Neuronal stem cell (in vitro differentiated cells): ENCODE measurements around the gene OTOP2.

Experiments used
- DNase-seq: peaks from one replicate; pipeline ENCODE4 v3.0.0-alpha.2; 2013; ENCODE audit warnings: low spot score
- H2AFZ ChIP-seq: one replicate; pipeline ENCODE4 v1.6.1; 2013; ENCODE audit warnings: mild to moderate bottlenecking, low read length, inconsistent platforms
- H2AK5ac ChIP-seq: 2 replicates; pipeline ENCODE4 v1.6.1; 2013; ENCODE audit warnings: low read depth, mild to moderate bottlenecking, inconsistent platforms, low read length, moderate library complexity, mixed read lengths
- H2BK120ac ChIP-seq: 2 replicates; pipeline ENCODE4 v1.6.1; 2013; ENCODE audit warnings: low read depth, mild to moderate bottlenecking, inconsistent platforms, low read length, moderate library complexity, mixed read lengths
- H2BK12ac ChIP-seq: one replicate; pipeline ENCODE4 v1.6.1; 2013; ENCODE audit warnings: low read length, inconsistent platforms
- H2BK15ac ChIP-seq: 2 replicates; pipeline ENCODE4 v1.6.1; 2013; ENCODE audit warnings: mild to moderate bottlenecking, low read length, inconsistent platforms, mixed read lengths
- H2BK5ac ChIP-seq: one replicate; pipeline ENCODE4 v1.6.1; 2013; ENCODE audit warnings: inconsistent platforms, mild to moderate bottlenecking, low read length, moderate library complexity
- H3K14ac ChIP-seq: one replicate; pipeline ENCODE4 v1.6.1; 2013; ENCODE audit warnings: low read length, inconsistent platforms
- H3K18ac ChIP-seq: 2 replicates; pipeline ENCODE4 v1.6.1; 2013; ENCODE audit warnings: low read length, inconsistent platforms
- H3K23ac ChIP-seq: 2 replicates; pipeline ENCODE4 v1.6.1; 2013; ENCODE audit warnings: low read depth, mild to moderate bottlenecking, mixed read lengths, low read length, inconsistent platforms; ENCODE audit not compliant: poor library complexity
- H3K27ac ChIP-seq: replicated peaks from 3 replicates; pipeline ENCODE4 v1.5.1; 2013; ENCODE audit warnings: low read length, inconsistent platforms
- H3K27me3 ChIP-seq, 3 experiments: 2 replicates each; pipeline ENCODE4 v1.6.1; 2013; ENCODE audit warnings: low read length in 3 of 3, mild to moderate bottlenecking in 2 of 3, inconsistent platforms in 1 of 3, low read depth in 1 of 3, mixed read lengths in 1 of 3, moderate library complexity in 1 of 3; ENCODE audit not compliant: control insufficient read depth in 3 of 3, insufficient read depth in 3 of 3
- H3K36me3 ChIP-seq, 2 donors: replicated peaks in 1 of 2; 2 replicates each; pipeline ENCODE4 v1.6.1; 2013; ENCODE audit warnings: low read length in 2 of 2; ENCODE audit not compliant: control insufficient read depth in 2 of 2, insufficient read depth in 2 of 2
- H3K4ac ChIP-seq: 2 replicates; pipeline ENCODE4 v1.6.1; 2013; ENCODE audit warnings: inconsistent platforms, mild to moderate bottlenecking, low read length, moderate library complexity
- H3K4me1 ChIP-seq, 2 donors: 1 replicate in 1 of 2; 2 replicates in 1 of 2; pipeline ENCODE4 v1.6.1; 2013; ENCODE audit warnings: low read length in 2 of 2, low read depth in 1 of 2; ENCODE audit not compliant: control insufficient read depth in 2 of 2, insufficient read depth in 1 of 2
- H3K4me2 ChIP-seq: one replicate; pipeline ENCODE4 v1.6.1; 2013; ENCODE audit warnings: mild to moderate bottlenecking, low read length, inconsistent platforms; ENCODE audit not compliant: insufficient read depth, poor library complexity, severe bottlenecking
- H3K4me3 ChIP-seq, 2 donors: 2 replicates each; pipeline ENCODE4 v1.5.1; 2013; ENCODE audit warnings: low read length in 2 of 2, mild to moderate bottlenecking in 2 of 2, inconsistent platforms in 1 of 2, moderate library complexity in 1 of 2
- H3K79me1 ChIP-seq: one replicate; pipeline ENCODE4 v1.6.1; 2013; ENCODE audit warnings: low read depth, mild to moderate bottlenecking, inconsistent platforms, low read length, moderate library complexity
- H3K9ac ChIP-seq: one replicate; pipeline ENCODE4 v1.6.1; 2013; ENCODE audit warnings: mild to moderate bottlenecking, low read depth, low read length, inconsistent platforms; ENCODE audit not compliant: poor library complexity
- H3K9me3 ChIP-seq, 2 donors: replicated peaks in 1 of 2; 2 replicates each; pipeline versions ENCODE3 to v1.6.1; 2013; ENCODE audit warnings: low read length in 2 of 2, mild to moderate bottlenecking in 2 of 2, inconsistent platforms in 1 of 2, low read depth in 1 of 2, mixed read lengths in 1 of 2, moderate library complexity in 1 of 2; ENCODE audit not compliant: control insufficient read depth in 2 of 2, insufficient read depth in 1 of 2
- H4K8ac ChIP-seq: one replicate; pipeline ENCODE4 v1.6.1; 2013; ENCODE audit warnings: low read depth, mild to moderate bottlenecking, inconsistent platforms, low read length, moderate library complexity
- H4K91ac ChIP-seq: one replicate; pipeline ENCODE4 v1.6.1; 2013; ENCODE audit warnings: low read length, low read depth, mild to moderate bottlenecking, inconsistent platforms; ENCODE audit not compliant: poor library complexity
- WGBS, 2 donors: extraction: QIAGEN DNeasy Blood & Tissue Kit; methylation state at CpG; one replicate each; pipeline ENCODE4 v1.1.7; 2013; ENCODE audit warnings: missing lambda C conversion rate in 2 of 2, mixed read lengths in 1 of 2; ENCODE audit not compliant: insufficient read length in 2 of 2, insufficient replicate concordance in 1 of 2; ENCODE audit errors: extremely low coverage in 2 of 2; 5-methylcytosine and 5-hydroxymethylcytosine counted together

The OTOP2 gene

GRCh38 chr17:74925242-74925641 is 1.2 kb downstream of the OTOP2 start:
- no peak overlapping the region for H3K9ac ChIP-seq
- H2AFZ ChIP-seq: no peak overlapping the region
- H2BK120ac ChIP-seq: no peak overlapping the region
- peak overlapping the region; percentile 20 for H3K18ac ChIP-seq
- H3K4me2 ChIP-seq: no peak overlapping the region
- no peak overlapping the region for H3K27ac ChIP-seq
- H2AK5ac ChIP-seq: no peak overlapping the region
- no peak overlapping the region for H2BK5ac ChIP-seq
- H4K8ac ChIP-seq: no peak overlapping the region
- H2BK15ac ChIP-seq: no peak overlapping the region
- WGBS, 2 donors: no CpG with 5 or more reads among the region's 3 CpGs
- peaks cover 7 to 15% of the 10 kb centered on the region in 2 donors for H3K4me1 ChIP-seq
- no peak for DNase-seq
- no peaks in the 10 kb centered on the region for H3K36me3 ChIP-seq
- peaks cover 3% of the 10 kb centered on the region for H3K79me1 ChIP-seq
- no peak overlapping the region for H4K91ac ChIP-seq
- H3K4ac ChIP-seq: no peak overlapping the region
- peaks cover 0 to 3% of the 10 kb centered on the region in 2 donors for H3K9me3 ChIP-seq
- H3K23ac ChIP-seq: peak overlapping the region; percentile 87
- H3K4me3 ChIP-seq: no peak overlapping the region
- no peak overlapping the region for H2BK12ac ChIP-seq
- no peak overlapping the region for H3K14ac ChIP-seq
- peaks cover 22 to 90% (median 57%) of the 10 kb centered on the region in 3 experiments for H3K27me3 ChIP-seq

DNA sequence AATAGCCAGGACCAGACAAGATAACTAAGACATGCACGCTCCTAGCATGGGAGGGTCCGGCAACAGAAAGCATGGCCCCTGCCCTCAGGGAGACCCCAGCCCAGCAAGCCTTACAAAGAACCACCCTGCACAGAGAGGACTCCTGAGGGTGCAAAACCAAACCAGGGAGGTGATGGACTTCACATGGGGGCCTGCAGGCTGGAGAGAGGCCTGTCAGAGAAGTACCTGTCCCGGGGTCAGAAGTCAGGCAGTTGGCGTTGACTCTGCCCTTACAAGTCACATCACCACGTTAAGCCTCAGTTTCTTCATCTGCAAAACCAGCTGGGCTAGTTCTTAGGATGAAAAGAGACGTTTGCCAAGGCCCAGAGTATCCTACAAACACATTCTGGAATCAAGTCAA is 4.7 kb downstream of the OTOP2 start:
- WGBS, 2 donors: no CpG with 5 or more reads among the region's 6 CpGs
- H3K27ac ChIP-seq: no peak overlapping the region
- H4K8ac ChIP-seq: no peak overlapping the region

DNA sequence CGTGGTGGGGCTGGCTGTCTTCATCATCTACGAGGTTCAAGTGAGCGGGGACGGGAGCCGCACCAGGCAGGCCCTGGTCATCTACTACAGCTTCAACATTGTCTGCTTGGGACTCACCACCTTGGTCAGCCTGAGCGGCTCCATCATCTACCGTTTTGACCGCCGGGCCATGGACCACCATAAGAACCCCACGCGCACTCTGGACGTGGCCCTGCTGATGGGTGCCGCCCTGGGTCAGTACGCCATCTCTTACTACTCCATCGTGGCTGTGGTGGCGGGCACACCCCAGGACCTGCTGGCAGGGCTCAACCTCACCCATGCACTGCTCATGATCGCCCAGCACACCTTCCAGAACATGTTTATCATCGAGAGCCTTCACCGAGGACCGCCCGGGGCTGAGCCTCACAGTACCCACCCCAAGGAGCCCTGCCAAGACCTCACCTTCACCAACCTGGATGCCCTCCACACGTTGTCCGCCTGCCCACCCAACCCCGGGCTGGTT is 6.5 kb downstream of the OTOP2 start:
- H2BK120ac ChIP-seq: no peak overlapping the region
- no peak for DNase-seq
- peaks cover 3% of the 10 kb centered on the region for H3K79me1 ChIP-seq
- no peak overlapping the region for H2AFZ ChIP-seq
- no peak overlapping the region for H4K91ac ChIP-seq
- peak overlapping the region; percentile 51 for H2BK12ac ChIP-seq
- H3K4me1 ChIP-seq: peaks cover 0 to 6% of the 10 kb centered on the region in 2 donors
- peak overlapping the region in 1 of 2 donors; percentile 36 for H3K4me3 ChIP-seq
- no peak overlapping the region for H3K4me2 ChIP-seq
- H3K14ac ChIP-seq: peak overlapping the region; percentile 58
- no CpG with 5 or more reads among the region's 24 CpGs for WGBS, 2 donors
- H3K18ac ChIP-seq: peak overlapping the region; percentile 51
- H4K8ac ChIP-seq: no peak overlapping the region
- no peak overlapping the region for H3K4ac ChIP-seq
- H3K27ac ChIP-seq: no peak overlapping the region
- no peak overlapping the region for H2BK5ac ChIP-seq
- H3K9ac ChIP-seq: no peak overlapping the region
- H2AK5ac ChIP-seq: peak overlapping the region; percentile 58
- no peak overlapping the region for H3K23ac ChIP-seq
- no peak overlapping the region for H2BK15ac ChIP-seq
- peaks cover 0 to 1% of the 10 kb centered on the region in 2 donors for H3K9me3 ChIP-seq
- H3K36me3 ChIP-seq: no peaks in the 10 kb centered on the region
- H3K27me3 ChIP-seq: peaks cover 8 to 88% (median 45%) of the 10 kb centered on the region in 3 experiments

More for the DNA sequence above, 4.7 kb downstream of the OTOP2 start:
- Histone ChIP-seq H3K9ac (no peak overlapping the region), H3K4me3 (no peak overlapping the region), H2AK5ac (no peak overlapping the region), H3K14ac (no peak overlapping the region), H3K9me3 (peaks cover 0 to 3% of the 10 kb centered on the region in 2 donors), H3K4me1 (peaks cover 0 to 4% of the 10 kb centered on the region in 2 donors), H3K4ac (no peak overlapping the region), H3K4me2 (no peak overlapping the region), H2BK120ac (no peak overlapping the region), H2BK12ac (no peak overlapping the region), H2AFZ (no peak overlapping the region), H2BK5ac (no peak overlapping the region), H3K36me3 (no peaks in the 10 kb centered on the region), H2BK15ac (no peak overlapping the region), H3K79me1 (peaks cover 3% of the 10 kb centered on the region), H3K23ac (no peak overlapping the region), H3K18ac (no peak overlapping the region), H4K91ac (no peak overlapping the region), H3K27me3 (peaks cover 20 to 88% (median 49%) of the 10 kb centered on the region in 3 experiments)
- no peak for DNase-seq

DNA sequence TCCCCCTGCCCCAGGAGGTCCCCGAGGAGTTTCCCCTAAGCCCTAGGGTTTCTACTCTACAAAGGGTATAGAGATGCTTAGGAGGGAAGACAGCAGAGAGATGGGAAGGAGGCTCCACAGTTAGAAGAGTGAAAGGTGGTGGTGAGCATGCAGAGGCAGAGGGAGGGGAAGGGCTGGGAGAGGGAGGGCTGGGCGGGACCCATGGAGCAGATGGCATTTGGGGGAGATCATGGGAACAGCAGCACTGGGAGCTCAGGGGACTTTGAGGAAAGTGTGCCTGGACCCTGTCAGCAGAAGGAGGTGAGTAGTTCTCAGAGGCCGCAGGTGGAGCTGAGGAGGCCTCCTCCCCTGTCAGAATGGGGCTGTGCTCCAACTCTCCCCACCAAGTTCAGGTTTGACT is 11.0 kb downstream of the OTOP2 start:
- no peak overlapping the region for H2BK15ac ChIP-seq
- no peak for DNase-seq
- no peak overlapping the region for H4K8ac ChIP-seq
- H2BK12ac ChIP-seq: no peak overlapping the region
- no CpG with 5 or more reads among the region's 3 CpGs for WGBS, 2 donors
- H3K36me3 ChIP-seq: no peaks in the 10 kb centered on the region
- H2AK5ac ChIP-seq: no peak overlapping the region
- peaks cover 0 to 1% of the 10 kb centered on the region in 2 donors for H3K9me3 ChIP-seq
- H3K27me3 ChIP-seq: peaks cover 19 to 93% (median 58%) of the 10 kb centered on the region in 3 experiments
- H4K91ac ChIP-seq: no peak overlapping the region
- H3K4me1 ChIP-seq: peaks cover 0 to 6% of the 10 kb centered on the region in 2 donors
- H2AFZ ChIP-seq: no peak overlapping the region
- H3K27ac ChIP-seq: no peak overlapping the region
- H3K4me2 ChIP-seq: no peak overlapping the region
- H2BK120ac ChIP-seq: no peak overlapping the region
- no peak overlapping the region for H2BK5ac ChIP-seq
- peak overlapping the region; percentile 21 for H3K14ac ChIP-seq
- no peak overlapping the region for H3K4ac ChIP-seq
- peaks cover 3% of the 10 kb centered on the region for H3K79me1 ChIP-seq
- H3K9ac ChIP-seq: no peak overlapping the region
- peak overlapping the region; percentile 55 for H3K23ac ChIP-seq
- no peak overlapping the region for H3K4me3 ChIP-seq
- H3K18ac ChIP-seq: no peak overlapping the region
